Measurements from ENCODE around the gene GNG11. TPM values are rescaled to one million over a fixed set of nuclear protein-coding genes. Genes with fewer than 3 reads are reported as not detected.

The GNG11 gene

Small RNA genes lying within 50 kb of the gene (small RNA-seq; reads per million reads assigned to genes)
- not detected for gene AC002076.2

Measured in skeletal muscle satellite cell (primary cell).